HEK293T (cell line): ENCODE results near the gene ALG8.

Experiments used
- ARNT ChIP-seq: fragments of 450-650 bp; IDR thresholded peaks from 2 replicates; pipeline ENCODE4 v1.6.1; 2017; ENCODE audit warnings: mild to moderate bottlenecking
- BHLHE40 ChIP-seq: fragments of 450-650 bp; IDR thresholded peaks from 2 replicates; pipeline ENCODE4 v1.6.1; 2016; ENCODE audit warnings: mild to moderate bottlenecking, moderate library complexity, borderline replicate concordance
- CTBP1 ChIP-seq: fragments of 450-650 bp; IDR thresholded peaks from 2 replicates; pipeline ENCODE4 v1.6.1; 2016; ENCODE audit warnings: borderline replicate concordance
- ELF4 ChIP-seq: fragments of 450-650 bp; IDR thresholded peaks from 2 replicates; pipeline ENCODE4 v1.6.1; 2017; ENCODE audit warnings: antibody characterized with exemption
- FOXA1 ChIP-seq: fragments of 450-650 bp; IDR thresholded peaks from 2 replicates; pipeline ENCODE4 v1.6.1; 2016; ENCODE audit warnings: mild to moderate bottlenecking
- FOXK2 ChIP-seq: fragments of 450-650 bp; IDR thresholded peaks from 2 replicates; pipeline ENCODE4 v1.6.1; 2016; ENCODE audit warnings: mild to moderate bottlenecking
- FOXM1 ChIP-seq: fragments of 450-650 bp; IDR thresholded peaks from 2 replicates; pipeline ENCODE4 v1.6.1; 2017; ENCODE audit warnings: mild to moderate bottlenecking, borderline replicate concordance
- HDGF ChIP-seq: fragments of 450-650 bp; IDR thresholded peaks from 2 replicates; pipeline ENCODE4 v1.6.1; 2017; ENCODE audit warnings: antibody characterized with exemption, borderline replicate concordance
- PKNOX1 ChIP-seq: fragments of 450-650 bp; IDR thresholded peaks from 2 replicates; pipeline ENCODE4 v1.6.1; 2016
- SP1 ChIP-seq: fragments of 450-650 bp; IDR thresholded peaks from 2 replicates; pipeline ENCODE4 v1.6.1; 2017
- TARDBP ChIP-seq: fragments of 450-650 bp; IDR thresholded peaks from 2 replicates; pipeline ENCODE4 v1.6.1; 2016
- ZNF384 ChIP-seq: fragments of 450-650 bp; IDR thresholded peaks from 2 replicates; pipeline ENCODE4 v1.6.1; 2016

GRCh38 chr11:78150346-78150745, 10.9 kb upstream of the ALG8 start:
- TF ChIP-seq TARDBP (no peak), ARNT (no peak), CTBP1 (no peak), ELF4 (no peak), FOXK2 (no peak), SP1 (no peak), PKNOX1 (no peak), BHLHE40 (no peak), ZNF384 (no peak), HDGF (no peak), FOXM1 (no peak), FOXA1 (no peak)
